ENCODE measurements around the gene SIPA1L3. TPM values are rescaled to one million over a fixed set of nuclear protein-coding genes. Genes with fewer than 3 reads are reported as not detected.

The SIPA1L3 gene
- total RNA-seq, 1 experiment from 2014 or later = 125 TPM

- TF ChIP-seq, protein P1, sequence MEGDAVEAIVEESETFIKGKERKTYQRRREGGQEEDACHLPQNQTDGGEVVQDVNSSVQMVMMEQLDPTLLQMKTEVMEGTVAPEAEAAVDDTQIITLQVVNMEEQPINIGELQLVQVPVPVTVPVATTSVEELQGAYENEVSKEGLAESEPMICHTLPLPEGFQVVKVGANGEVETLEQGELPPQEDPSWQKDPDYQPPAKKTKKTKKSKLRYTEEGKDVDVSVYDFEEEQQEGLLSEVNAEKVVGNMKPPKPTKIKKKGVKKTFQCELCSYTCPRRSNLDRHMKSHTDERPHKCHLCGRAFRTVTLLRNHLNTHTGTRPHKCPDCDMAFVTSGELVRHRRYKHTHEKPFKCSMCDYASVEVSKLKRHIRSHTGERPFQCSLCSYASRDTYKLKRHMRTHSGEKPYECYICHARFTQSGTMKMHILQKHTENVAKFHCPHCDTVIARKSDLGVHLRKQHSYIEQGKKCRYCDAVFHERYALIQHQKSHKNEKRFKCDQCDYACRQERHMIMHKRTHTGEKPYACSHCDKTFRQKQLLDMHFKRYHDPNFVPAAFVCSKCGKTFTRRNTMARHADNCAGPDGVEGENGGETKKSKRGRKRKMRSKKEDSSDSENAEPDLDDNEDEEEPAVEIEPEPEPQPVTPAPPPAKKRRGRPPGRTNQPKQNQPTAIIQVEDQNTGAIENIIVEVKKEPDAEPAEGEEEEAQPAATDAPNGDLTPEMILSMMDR (IDR thresholded peaks at IDR 0.05; ENCODE audit: insufficient read depth in 1 of 2, low read depth in 1 of 2, low read length in 1 of 2, severe bottlenecking in 1 of 2, unreplicated experiment in 1 of 2) = no peak
- Mint-ChIP-seq H3K27ac (ENCODE audit: unreplicated experiment) (peak overlapping the region; percentile 75), H3K36me3 (ENCODE audit: insufficient read depth, unreplicated experiment) (peaks cover 42% of the 10 kb centered on the region), H3K9me3 (ENCODE audit: unreplicated experiment) (no peaks in the 10 kb centered on the region), H3K4me1 (ENCODE audit: low read depth, unreplicated experiment) (peaks cover 29% of the 10 kb centered on the region), H3K4me3 (ENCODE audit: unreplicated experiment) (no peak overlapping the region), H3K27me3 (ENCODE audit: insufficient read depth, unreplicated experiment) (no peaks in the 10 kb centered on the region)
- H3K36me3 ChIP-seq (ENCODE audit: control insufficient read depth, insufficient read depth, low read length) = no peaks in the 10 kb centered on the region; the same call in 1 of the 2 replicates
- BruUV-seq (replicated peaks) = no TSS peak
- intact Hi-C loops (cut with micrococcal nuclease; ENCODE audit: unreplicated experiment) = no loop called here
- ChIA-PET POLR2A (no interaction called here), CTCF (no interaction called here)
- H3K9me3 ChIP-seq = no peaks in the 10 kb centered on the region; the same call in 1 of the 2 replicates
- no peak overlapping the region for H3K4me3 ChIP-seq (ENCODE audit: low read depth, low read length)
- peaks cover 29% of the 10 kb centered on the region for H3K4me1 ChIP-seq
- H3K27me3 ChIP-seq (replicated peaks; ENCODE audit: control insufficient read depth, insufficient read depth, low read length) = no peaks in the 10 kb centered on the region
- DNase-seq = no peak
Measured at GRCh38 chr19:37929355-37929923, 22.4 kb downstream of the SIPA1L3 start.

- no peak overlapping the region for H3K27ac Mint-ChIP-seq (ENCODE audit: unreplicated experiment)
- H3K27me3 Mint-ChIP-seq (ENCODE audit: insufficient read depth, unreplicated experiment) = no peaks in the 10 kb centered on the region
- H3K36me3 Mint-ChIP-seq (ENCODE audit: insufficient read depth, unreplicated experiment) = peaks cover 42% of the 10 kb centered on the region
- POLR2A ChIA-PET = interaction anchor here (2.9 to 4.1 kb wide), 2 partner anchors 12 to 24 kb away, joined by 55 to 102 read pairs; partner anchors contain the start of genes SIPA1L3 and WDR87
- H3K4me1 Mint-ChIP-seq (ENCODE audit: low read depth, unreplicated experiment) = peaks cover 27% of the 10 kb centered on the region
- BruUV-seq (replicated peaks) = no TSS peak
- no peak overlapping the region for H3K4me3 ChIP-seq (ENCODE audit: low read depth, low read length)
- no peaks in the 10 kb centered on the region for H3K27me3 ChIP-seq (replicated peaks; ENCODE audit: control insufficient read depth, insufficient read depth, low read length)
- H3K4me1 ChIP-seq = peaks cover 29% of the 10 kb centered on the region
- H3K9me3 ChIP-seq = peaks cover 9% of the 10 kb centered on the region
- intact Hi-C loops (cut with micrococcal nuclease; ENCODE audit: unreplicated experiment) = no loop called here
- H3K4me3 Mint-ChIP-seq (ENCODE audit: unreplicated experiment) = no peak overlapping the region
- peaks cover under 1% of the 10 kb centered on the region; the same call in 1 of the 2 replicates for H3K36me3 ChIP-seq (ENCODE audit: control insufficient read depth, insufficient read depth, low read length)
- no peak for DNase-seq
- TF ChIP-seq, protein P1 (IDR thresholded peaks at IDR 0.05; ENCODE audit: insufficient read depth in 1 of 2, low read depth in 1 of 2, low read length in 1 of 2, severe bottlenecking in 1 of 2, unreplicated experiment in 1 of 2) = no peak
- no peaks in the 10 kb centered on the region for H3K9me3 Mint-ChIP-seq (ENCODE audit: unreplicated experiment)
- CTCF ChIA-PET = interaction anchor here (2.9 kb wide), 1 partner anchor 24 kb away, joined by 28 read pairs; the partner anchor contains the start of genes SIPA1L3 and WDR87
Measured at GRCh38 chr19:37930416-37930815, 23.4 kb downstream of the SIPA1L3 start.

DNA sequence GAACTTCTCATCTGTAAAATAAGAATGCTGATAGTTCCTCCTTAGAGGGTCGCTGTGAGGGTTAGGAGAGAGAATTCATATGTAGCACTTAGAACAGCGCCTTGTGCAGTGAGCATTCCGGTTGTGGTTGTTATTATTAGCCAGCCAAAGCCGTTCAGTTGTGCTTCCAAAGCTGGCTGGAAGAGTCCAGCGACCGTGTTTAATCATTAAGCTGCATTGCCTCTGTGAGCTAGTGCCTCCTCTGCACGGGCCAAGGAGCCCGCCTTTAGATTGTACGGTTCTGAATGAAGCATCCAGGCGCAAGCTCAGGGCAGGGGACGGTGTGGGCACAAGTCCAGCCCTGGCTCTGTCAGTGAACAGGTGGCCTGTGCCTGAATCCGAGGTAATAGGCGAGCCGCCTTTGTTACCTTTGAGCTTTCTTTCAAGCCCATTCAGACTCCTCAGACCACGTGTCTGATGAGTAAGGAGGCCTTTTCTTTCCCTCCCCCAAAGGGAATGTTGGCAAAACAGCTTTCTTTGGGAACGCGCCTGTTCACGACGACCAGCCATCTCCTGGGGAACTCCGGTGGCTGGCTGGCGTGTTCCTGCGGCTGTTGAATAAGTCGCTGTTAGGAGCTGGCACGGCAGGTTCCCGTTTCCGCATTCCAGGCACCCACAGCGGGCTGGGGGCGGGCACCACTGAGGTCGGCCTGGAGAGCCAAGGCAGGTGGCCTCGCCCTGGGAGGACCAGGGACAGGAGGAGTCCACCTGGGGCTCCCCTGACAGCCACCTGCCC lies 25.1 kb downstream of the SIPA1L3 start:
- H3K4me1 Mint-ChIP-seq (ENCODE audit: low read depth, unreplicated experiment) = peaks cover 36% of the 10 kb centered on the region
- Histone ChIP-seq H3K27me3 (replicated peaks; ENCODE audit: control insufficient read depth, insufficient read depth, low read length) (no peaks in the 10 kb centered on the region), H3K9me3 (peaks cover 14% of the 10 kb centered on the region), H3K36me3 (ENCODE audit: control insufficient read depth, insufficient read depth, low read length) (peaks cover 5% of the 10 kb centered on the region), H3K4me1 (peaks cover 45% of the 10 kb centered on the region), H3K4me3 (ENCODE audit: low read depth, low read length) (peak overlapping the region; percentile 48)
- H3K36me3 Mint-ChIP-seq (ENCODE audit: insufficient read depth, unreplicated experiment) = peaks cover 58% of the 10 kb centered on the region
- ChIA-PET CTCF (interaction anchor here (0.5 to 2.9 kb wide), 14 partner anchors 9 to 473 kb away, joined by 3 to 28 read pairs (median 3); partner anchors contain the start of genes PSMD8, SIPA1L3 and WDR87), POLR2A (interaction anchor here (0.6 to 4.1 kb wide), 16 partner anchors 10 to 142 kb away, joined by 3 to 102 read pairs (median 4); partner anchors contain the start of genes SIPA1L3 and WDR87)
- H3K27ac Mint-ChIP-seq (ENCODE audit: unreplicated experiment) = peak overlapping the region; percentile 97
- DNase-seq = peak; percentile 92 to 94
- intact Hi-C loops (cut with micrococcal nuclease; ENCODE audit: unreplicated experiment) = loop anchor here (1.0 kb wide), 2 partner anchors 9 to 25 kb away; partner anchors contain the start of gene SIPA1L3
- peaks cover 9% of the 10 kb centered on the region for H3K9me3 Mint-ChIP-seq (ENCODE audit: unreplicated experiment)
- peak overlapping the region; percentile 75 for H3K4me3 Mint-ChIP-seq (ENCODE audit: unreplicated experiment)
- no peaks in the 10 kb centered on the region for H3K27me3 Mint-ChIP-seq (ENCODE audit: insufficient read depth, unreplicated experiment)
- TF ChIP-seq, protein P1 (IDR thresholded peaks at IDR 0.05; ENCODE audit: insufficient read depth in 1 of 2, low read depth in 1 of 2, low read length in 1 of 2, severe bottlenecking in 1 of 2, unreplicated experiment in 1 of 2) = no peak
- BruUV-seq (replicated peaks) = TSS peak; percentile 94
